HepG2 (cell line): ENCODE measurements around the gene TUBGCP4. TPM values are rescaled to one million over a fixed set of nuclear protein-coding genes. Genes with fewer than 3 reads are reported as not detected.

ENCODE experiments used
- ERF ChIP-seq: IDR thresholded peaks from 2 replicates; pipeline ENCODE4 v1.6.1; 2018; ENCODE audit warnings: missing biosample characterization, missing genetic modification reagents
- GABPA ChIP-seq, 2 experiments: IDR thresholded peaks; 2 replicates each; pipeline ENCODE4 v1.6.1; 2011 to 2016; ENCODE audit warnings: low read depth in 2 of 2, low read length in 1 of 2, missing biosample characterization in 1 of 2, missing genetic modification characterization in 1 of 2
- KAT8 ChIP-seq: IDR thresholded peaks from 2 replicates; pipeline ENCODE4 v1.6.1; 2016; ENCODE audit warnings: missing genetic modification reagents, missing compliant biosample characterization
- KMT2B ChIP-seq: IDR thresholded peaks from 2 replicates; pipeline ENCODE4 v1.6.1; 2016; ENCODE audit warnings: missing genetic modification reagents, missing compliant biosample characterization
- MED8 ChIP-seq: sonication (generic); formaldehyde crosslinking; IDR thresholded peaks from 2 replicates; pipeline ENCODE4 v1.8.1; 2023; ENCODE audit warnings: mild to moderate bottlenecking, missing genetic modification reagents; ENCODE audit not compliant: insufficient replicate concordance
- SMAD9 ChIP-seq: sonication (generic); formaldehyde crosslinking; IDR thresholded peaks from 2 replicates; pipeline ENCODE4 v1.5.1; 2020; ENCODE audit warnings: mild to moderate bottlenecking, missing genetic modification reagents
- SOX6 ChIP-seq, 2 experiments: fragments of 450-650 bp in 1 of 2; sonication (generic) in 1 of 2; formaldehyde crosslinking in 1 of 2; IDR thresholded peaks; 2 replicates each; pipeline versions ENCODE4 v1.4.0 to v1.6.1; 2017 to 2020; ENCODE audit warnings: antibody characterized with exemption in 1 of 2, mild to moderate bottlenecking in 1 of 2, missing genetic modification reagents in 1 of 2
- TCF7 ChIP-seq: sonication (generic); IDR thresholded peaks from 2 replicates; pipeline ENCODE4 v1.6.1; 2016; ENCODE audit warnings: antibody characterized with exemption, low read depth
- YEATS2 ChIP-seq: sonication (generic); formaldehyde crosslinking; IDR thresholded peaks from 2 replicates; pipeline ENCODE4 v1.4.0; 2020; ENCODE audit warnings: missing genetic modification reagents, borderline replicate concordance
- YEATS4 ChIP-seq: sonication (generic); formaldehyde crosslinking; IDR thresholded peaks from 2 replicates; pipeline ENCODE4 v1.4.0; 2020; ENCODE audit warnings: missing genetic modification reagents, borderline replicate concordance
- ZFP36L1 ChIP-seq: sonication (generic); formaldehyde crosslinking; IDR thresholded peaks from 2 replicates; pipeline ENCODE4 v1.8.0; 2022; ENCODE audit warnings: mild to moderate bottlenecking, missing genetic modification reagents, moderate library complexity
- ZFP90 ChIP-seq: sonication (generic); formaldehyde crosslinking; IDR thresholded peaks from 2 replicates; pipeline ENCODE4 v1.8.0; 2022; ENCODE audit warnings: missing genetic modification reagents, mild to moderate bottlenecking, inconsistent platforms, borderline replicate concordance
- ZNF101 ChIP-seq: sonication (generic); formaldehyde crosslinking; IDR thresholded peaks from 2 replicates; pipeline ENCODE4 v1.4.0; 2020; ENCODE audit warnings: mild to moderate bottlenecking, low read depth, missing genetic modification reagents, borderline replicate concordance
- ZNF12 ChIP-seq: sonication (generic); formaldehyde crosslinking; IDR thresholded peaks from 2 replicates; pipeline ENCODE4 v1.5.0; 2020; ENCODE audit warnings: missing genetic modification reagents
- ZNF546 ChIP-seq: sonication (generic); formaldehyde crosslinking; conservative IDR thresholded peaks from 2 replicates; pipeline ENCODE4 v1.8.1; 2023; ENCODE audit warnings: mild to moderate bottlenecking, missing genetic modification reagents
- ZNF549 ChIP-seq: sonication (generic); formaldehyde crosslinking; IDR thresholded peaks from 2 replicates; pipeline ENCODE4 v1.5.0; 2020; ENCODE audit warnings: missing genetic modification reagents
- ZNF607 ChIP-seq: sonication (generic); formaldehyde crosslinking; IDR thresholded peaks from 2 replicates; pipeline ENCODE4 v1.5.1; 2020; ENCODE audit warnings: missing genetic modification reagents, mild to moderate bottlenecking, borderline replicate concordance
- ZNF644 ChIP-seq: IDR thresholded peaks from 2 replicates; pipeline ENCODE4 v1.6.1; 2016; ENCODE audit warnings: low read depth
- ZNF737 ChIP-seq: sonication (generic); formaldehyde crosslinking; IDR thresholded peaks from 2 replicates; pipeline ENCODE4 v1.5.0; 2020; ENCODE audit warnings: missing genetic modification reagents, mild to moderate bottlenecking, borderline replicate concordance
- ZNF850 ChIP-seq: sonication (generic); formaldehyde crosslinking; conservative IDR thresholded peaks from 2 replicates; pipeline ENCODE4 v1.9.0; 2021; ENCODE audit warnings: mild to moderate bottlenecking, missing genetic modification reagents
- polyA plus RNA-seq, 8 experiments: library from polyadenylated mRNA; depleted of rRNA in 3 of 8; stranded (reverse) in 7 of 8; unstranded in 1 of 8; fragments of >200 nt; fragmentation: Illumina TruSeq in 4 of 8; extraction: Trizol in 4 of 8; gene quantifications; 2 replicates each; pipeline versions ENCODE4 v1.2.1 to v1.2.3, GENCODE V29; 2011 to 2016; ENCODE audit warnings: low read depth in 4 of 8, missing spikeins in 1 of 8, mixed read lengths in 1 of 8; ENCODE audit not compliant: insufficient read depth in 1 of 8
- total RNA-seq, 5 experiments: library from RNA; depleted of rRNA; stranded (reverse); fragments of >200 nt; fragmentation: Illumina TruSeq; extraction: Trizol; gene quantifications; 2 replicates each; pipeline ENCODE4 v1.2.3, GENCODE V29; 2016; ENCODE audit warnings: low read depth in 1 of 5
- TF ChIP-seq, protein P1 (sequence below): sonication (generic); formaldehyde crosslinking; conservative IDR thresholded peaks from 2 replicates; pipeline ENCODE4 v1.4.0; 2020; ENCODE audit warnings: missing genetic modification reagents
- TF ChIP-seq, protein P2 (sequence below): sonication (generic); formaldehyde crosslinking; IDR thresholded peaks from 2 replicates; pipeline ENCODE4 v1.8.0; 2023; ENCODE audit warnings: mild to moderate bottlenecking, missing genetic modification reagents
- TF ChIP-seq, protein P3 (sequence below): sonication (generic); formaldehyde crosslinking; conservative IDR thresholded peaks from 2 replicates; pipeline ENCODE4 v1.4.0; 2020; ENCODE audit warnings: missing genetic modification reagents
- TF ChIP-seq, protein P4 (sequence below): IDR thresholded peaks from 2 replicates; pipeline ENCODE4 v1.6.1; 2018; ENCODE audit warnings: missing genetic modification reagents

The TUBGCP4 gene
- total and polyA plus RNA-seq, 2 of the 13 experiments (the other 11 are each of a cell fraction or from before 2014, with no cell fraction given), result 15.0 to 20.5 TPM

DNA sequence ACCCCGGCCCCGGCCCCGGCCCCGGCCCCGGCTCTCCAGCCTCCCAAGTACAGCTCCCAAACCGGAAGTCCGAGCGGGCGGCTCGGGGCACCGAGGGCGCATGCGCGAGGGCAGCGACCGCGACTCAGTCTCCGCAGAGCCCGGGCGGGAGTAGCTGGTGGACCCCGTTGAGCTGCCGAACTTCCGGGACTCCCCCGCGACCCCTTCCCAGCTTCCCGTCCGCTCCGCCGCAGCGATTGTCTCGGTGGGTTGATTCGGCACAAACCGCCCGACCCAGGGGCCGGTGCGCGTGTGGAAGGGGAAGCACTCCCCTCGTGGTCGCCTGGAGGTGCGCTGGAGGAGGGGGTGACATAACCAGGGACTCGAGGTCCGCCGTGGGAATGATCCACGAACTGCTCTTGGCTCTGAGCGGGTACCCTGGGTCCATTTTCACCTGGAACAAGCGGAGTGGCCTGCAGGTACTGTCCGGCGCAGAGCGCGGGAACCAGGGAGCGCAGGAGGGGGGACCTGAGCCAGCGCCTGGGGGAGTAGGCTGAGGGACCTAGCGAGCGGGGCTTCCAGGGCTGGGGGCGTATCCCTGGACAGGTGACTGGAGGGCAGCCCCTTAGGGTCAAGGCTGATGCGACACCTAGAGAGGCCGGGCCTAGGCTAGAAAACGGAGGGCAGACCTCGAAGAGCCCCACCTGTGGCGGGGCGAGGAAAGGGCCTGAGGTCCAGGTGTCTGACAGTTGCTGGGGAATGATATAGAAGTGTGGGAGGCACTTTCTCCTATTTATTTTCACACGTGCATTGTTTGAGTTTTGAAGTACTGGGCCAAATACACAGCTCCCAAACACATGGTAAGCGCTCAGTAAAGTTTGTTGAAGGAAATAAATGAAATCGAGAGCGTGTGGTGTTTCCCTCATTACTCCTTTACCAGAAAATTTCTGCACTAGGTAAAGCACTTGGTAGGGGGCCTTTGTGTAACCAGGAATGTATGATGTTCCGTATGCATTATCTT is at the start of gene TUBGCP4, which contains the start of gene ZSCAN29 (continued):
- TF ChIP-seq, protein P1, sequence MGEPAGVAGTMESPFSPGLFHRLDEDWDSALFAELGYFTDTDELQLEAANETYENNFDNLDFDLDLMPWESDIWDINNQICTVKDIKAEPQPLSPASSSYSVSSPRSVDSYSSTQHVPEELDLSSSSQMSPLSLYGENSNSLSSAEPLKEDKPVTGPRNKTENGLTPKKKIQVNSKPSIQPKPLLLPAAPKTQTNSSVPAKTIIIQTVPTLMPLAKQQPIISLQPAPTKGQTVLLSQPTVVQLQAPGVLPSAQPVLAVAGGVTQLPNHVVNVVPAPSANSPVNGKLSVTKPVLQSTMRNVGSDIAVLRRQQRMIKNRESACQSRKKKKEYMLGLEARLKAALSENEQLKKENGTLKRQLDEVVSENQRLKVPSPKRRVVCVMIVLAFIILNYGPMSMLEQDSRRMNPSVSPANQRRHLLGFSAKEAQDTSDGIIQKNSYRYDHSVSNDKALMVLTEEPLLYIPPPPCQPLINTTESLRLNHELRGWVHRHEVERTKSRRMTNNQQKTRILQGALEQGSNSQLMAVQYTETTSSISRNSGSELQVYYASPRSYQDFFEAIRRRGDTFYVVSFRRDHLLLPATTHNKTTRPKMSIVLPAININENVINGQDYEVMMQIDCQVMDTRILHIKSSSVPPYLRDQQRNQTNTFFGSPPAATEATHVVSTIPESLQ (CRISPR knock-in tag), result 0 out of 2 replicates have a peak, but pooled peaks have one; percentile 72
- peak; percentile 68; the same call in 1 of the 2 replicates for TF ChIP-seq YEATS2 (CRISPR knock-in tag)
- 0 out of 2 replicates have a peak, but pooled peaks have one; percentile 28 for TF ChIP-seq ZNF850 (CRISPR knock-in tag)
- TF ChIP-seq ZFP90 (CRISPR knock-in tag), result peak; percentile 62
- TF ChIP-seq, protein P2, sequence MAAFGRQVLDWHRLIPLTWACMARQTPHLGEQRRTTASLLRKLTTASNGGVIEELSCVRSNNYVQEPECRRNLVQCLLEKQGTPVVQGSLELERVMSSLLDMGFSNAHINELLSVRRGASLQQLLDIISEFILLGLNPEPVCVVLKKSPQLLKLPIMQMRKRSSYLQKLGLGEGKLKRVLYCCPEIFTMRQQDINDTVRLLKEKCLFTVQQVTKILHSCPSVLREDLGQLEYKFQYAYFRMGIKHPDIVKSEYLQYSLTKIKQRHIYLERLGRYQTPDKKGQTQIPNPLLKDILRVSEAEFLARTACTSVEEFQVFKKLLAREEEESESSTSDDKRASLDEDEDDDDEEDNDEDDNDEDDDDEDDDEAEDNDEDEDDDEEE (CRISPR knock-in tag), result peak; percentile 76
- TF ChIP-seq KAT8 (CRISPR knock-in tag), result peak; percentile 81; the same call in 1 of the 2 replicates
- TF ChIP-seq, protein P3, sequence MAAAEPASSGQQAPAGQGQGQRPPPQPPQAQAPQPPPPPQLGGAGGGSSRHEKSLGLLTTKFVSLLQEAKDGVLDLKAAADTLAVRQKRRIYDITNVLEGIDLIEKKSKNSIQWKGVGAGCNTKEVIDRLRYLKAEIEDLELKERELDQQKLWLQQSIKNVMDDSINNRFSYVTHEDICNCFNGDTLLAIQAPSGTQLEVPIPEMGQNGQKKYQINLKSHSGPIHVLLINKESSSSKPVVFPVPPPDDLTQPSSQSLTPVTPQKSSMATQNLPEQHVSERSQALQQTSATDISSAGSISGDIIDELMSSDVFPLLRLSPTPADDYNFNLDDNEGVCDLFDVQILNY, result no peak
- peak; percentile 44; the same call in 1 of the 2 replicates for TF ChIP-seq KMT2B (CRISPR knock-in tag)
- TF ChIP-seq ERF, result peak; percentile 41; the same call in 1 of the 2 replicates
- TF ChIP-seq, protein P4, sequence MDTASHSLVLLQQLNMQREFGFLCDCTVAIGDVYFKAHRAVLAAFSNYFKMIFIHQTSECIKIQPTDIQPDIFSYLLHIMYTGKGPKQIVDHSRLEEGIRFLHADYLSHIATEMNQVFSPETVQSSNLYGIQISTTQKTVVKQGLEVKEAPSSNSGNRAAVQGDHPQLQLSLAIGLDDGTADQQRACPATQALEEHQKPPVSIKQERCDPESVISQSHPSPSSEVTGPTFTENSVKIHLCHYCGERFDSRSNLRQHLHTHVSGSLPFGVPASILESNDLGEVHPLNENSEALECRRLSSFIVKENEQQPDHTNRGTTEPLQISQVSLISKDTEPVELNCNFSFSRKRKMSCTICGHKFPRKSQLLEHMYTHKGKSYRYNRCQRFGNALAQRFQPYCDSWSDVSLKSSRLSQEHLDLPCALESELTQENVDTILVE (CRISPR knock-in tag), result no peak
- TF ChIP-seq ZNF12 (CRISPR knock-in tag), result no peak
- TF ChIP-seq GABPA (IDR thresholded peaks at IDR 0.05; ENCODE audit: low read depth, low read length), result peak; percentile 84
- TF ChIP-seq GABPA (CRISPR knock-in tag; IDR thresholded peaks at IDR 0.05; ENCODE audit: low read depth), result peak; percentile 88
- TF ChIP-seq MED8 (CRISPR knock-in tag), result no peak
- TF ChIP-seq ZNF607 (CRISPR knock-in tag), result peak; percentile 16; the same call in 1 of the 2 replicates
- no peak for TF ChIP-seq SMAD9 (CRISPR knock-in tag)
- TF ChIP-seq ZNF644, result no peak
- TF ChIP-seq ZFP36L1 (CRISPR knock-in tag), result no peak
- peak; percentile 83; the same call in 1 of the 2 replicates for TF ChIP-seq YEATS4 (CRISPR knock-in tag)
- TF ChIP-seq ZNF546 (CRISPR knock-in tag), result peak; percentile 82; the same call in 1 of the 2 replicates
- TF ChIP-seq ZNF101, result 0 out of 2 replicates have a peak, but pooled peaks have one; percentile 28
- no peak for TF ChIP-seq SOX6 (IDR thresholded peaks at IDR 0.05)
- peak; percentile 42; the same call in 1 of the 2 replicates for TF ChIP-seq SOX6 (CRISPR knock-in tag; IDR thresholded peaks at IDR 0.05)
- TF ChIP-seq TCF7, result no peak
- no peak for TF ChIP-seq ZNF737 (CRISPR knock-in tag)
- no peak for TF ChIP-seq ZNF549 (CRISPR knock-in tag)
